Neural crest cell (in vitro differentiated cells): Measurements from ENCODE around the gene EIF2S1. TPM values are rescaled to one million over a fixed set of nuclear protein-coding genes. Genes with fewer than 3 reads are reported as not detected.

Experiments
- DNase-seq: peaks from one replicate; pipeline ENCODE4 v3.0.0; 2021; ENCODE audit warnings: low read depth, mixed read lengths, low spot score
- H3K27ac Mint-ChIP-seq: one replicate; pipeline ENCODE4 v1.8.0; 2021; ENCODE audit warnings: mild to moderate bottlenecking, mixed read lengths; ENCODE audit not compliant: unreplicated experiment
- H3K27me3 Mint-ChIP-seq: 2 replicates; pipeline ENCODE4 v1.8.0; 2021; ENCODE audit warnings: low read depth, mild to moderate bottlenecking, mixed read lengths
- H3K36me3 Mint-ChIP-seq: 2 replicates; pipeline ENCODE4 v1.8.0; 2021; ENCODE audit warnings: low read depth, mild to moderate bottlenecking, mixed read lengths
- H3K4me1 Mint-ChIP-seq: 2 replicates; pipeline ENCODE4 v1.8.0; 2021; ENCODE audit warnings: mixed read lengths
- H3K4me3 Mint-ChIP-seq: one replicate; pipeline ENCODE4 v1.8.0; 2021; ENCODE audit warnings: mild to moderate bottlenecking, mixed read lengths
- H3K9me3 Mint-ChIP-seq: 2 replicates; pipeline ENCODE4 v1.8.0; 2021; ENCODE audit warnings: mixed read lengths
- CTCF ChIP-seq: fragments of 200-600 bp; sonication (generic); conservative IDR thresholded peaks from 2 replicates; pipeline ENCODE4 v1.5.0; 2021; ENCODE audit warnings: antibody characterized with exemption, mild to moderate bottlenecking
- total RNA-seq: library from RNA; stranded (reverse); gene quantifications from 2 replicates; pipeline ENCODE4 v1.2.1, GENCODE V29; 2021

Gene EIF2S1
- total RNA-seq, 1 donor from 2014 or later: 115 TPM

GRCh38 chr14:67389811-67390534 is 29.8 kb downstream of the EIF2S1 start:
- Mint-ChIP-seq H3K27ac (no peak overlapping the region), H3K4me3 (no peak overlapping the region), H3K4me1 (no peaks in the 10 kb centered on the region), H3K9me3 (no peaks in the 10 kb centered on the region), H3K27me3 (no peaks in the 10 kb centered on the region), H3K36me3 (peaks cover 6% of the 10 kb centered on the region)
- TF ChIP-seq CTCF: no peak
- DNase-seq: no peak

- no peak for TF ChIP-seq CTCF
- H3K27me3 Mint-ChIP-seq: no peaks in the 10 kb centered on the region
- H3K9me3 Mint-ChIP-seq: no peaks in the 10 kb centered on the region
- no peaks in the 10 kb centered on the region for H3K36me3 Mint-ChIP-seq
- H3K4me1 Mint-ChIP-seq: no peaks in the 10 kb centered on the region
- H3K27ac Mint-ChIP-seq: no peak overlapping the region
- no peak overlapping the region for H3K4me3 Mint-ChIP-seq
- no peak for DNase-seq
These were observed 31.1 kb downstream of the EIF2S1 start for GRCh38 chr14:67391268-67391667.

- no peaks in the 10 kb centered on the region for H3K9me3 Mint-ChIP-seq
- DNase-seq: no peak
- no peak for TF ChIP-seq CTCF
- H3K36me3 Mint-ChIP-seq: no peaks in the 10 kb centered on the region
- H3K27me3 Mint-ChIP-seq: no peaks in the 10 kb centered on the region
- H3K4me3 Mint-ChIP-seq: no peak overlapping the region
- no peaks in the 10 kb centered on the region for H3K4me1 Mint-ChIP-seq
- H3K27ac Mint-ChIP-seq: no peak overlapping the region
These were observed 32.0 kb downstream of the EIF2S1 start for GRCh38 chr14:67392123-67392522.

- TF ChIP-seq CTCF: no peak
- Mint-ChIP-seq H3K27ac (no peak overlapping the region), H3K27me3 (no peaks in the 10 kb centered on the region), H3K9me3 (no peaks in the 10 kb centered on the region), H3K4me1 (no peaks in the 10 kb centered on the region), H3K36me3 (no peaks in the 10 kb centered on the region), H3K4me3 (no peak overlapping the region)
- no peak for DNase-seq
These were observed 32.7 kb downstream of the EIF2S1 start for GRCh38 chr14:67392800-67393199.

GRCh38 chr14:67393689-67394088 is 33.6 kb downstream of the EIF2S1 start:
- no peak overlapping the region for H3K4me3 Mint-ChIP-seq
- no peaks in the 10 kb centered on the region for H3K9me3 Mint-ChIP-seq
- no peak for TF ChIP-seq CTCF
- peaks cover 3% of the 10 kb centered on the region for H3K27me3 Mint-ChIP-seq
- H3K36me3 Mint-ChIP-seq: no peaks in the 10 kb centered on the region
- DNase-seq: no peak
- no peaks in the 10 kb centered on the region for H3K4me1 Mint-ChIP-seq
- no peak overlapping the region for H3K27ac Mint-ChIP-seq
